SJCRH30 (cell line): ENCODE data around the gene RRP8. TPM values are rescaled to one million over a fixed set of nuclear protein-coding genes. Genes with fewer than 3 reads are reported as not detected.

Experiments
- DNase-seq, 2 experiments: peaks; one replicate each; pipeline ENCODE4 v3.0.0-alpha.2; 2015 to 2020
- H3K27ac ChIP-seq: fragments of 250-450 bp; sonication (Bioruptor Pico); 2 replicates; pipeline ENCODE4 v1.5.1; 2020; ENCODE audit warnings: mild to moderate bottlenecking, moderate library complexity
- H3K27me3 ChIP-seq: fragments of 250-450 bp; sonication (Bioruptor Pico); 2 replicates; pipeline ENCODE4 v1.5.1; 2020; ENCODE audit warnings: mild to moderate bottlenecking, moderate library complexity
- H3K36me3 ChIP-seq: fragments of 250-450 bp; sonication (Bioruptor Pico); 2 replicates; pipeline ENCODE4 v1.5.1; 2020; ENCODE audit warnings: mild to moderate bottlenecking, moderate library complexity
- H3K4me1 ChIP-seq: fragments of 250-450 bp; sonication (Bioruptor Pico); 2 replicates; pipeline ENCODE4 v1.5.1; 2020; ENCODE audit warnings: mild to moderate bottlenecking, moderate library complexity
- H3K4me3 ChIP-seq: fragments of 250-450 bp; sonication (Bioruptor Pico); 2 replicates; pipeline ENCODE4 v1.5.1; 2020; ENCODE audit warnings: mild to moderate bottlenecking, moderate library complexity
- H3K9me3 ChIP-seq: fragments of 250-450 bp; sonication (Bioruptor Pico); replicated peaks from 2 replicates; pipeline ENCODE4 v1.5.1; 2020; ENCODE audit warnings: mild to moderate bottlenecking, moderate library complexity
- total RNA-seq: library from RNA; depleted of rRNA; stranded (reverse); fragments of >200 nt; shearing (Covaris generic); gene quantifications from 2 replicates; pipeline ENCODE4 v1.2.3, GENCODE V29; 2014

RRP8 gene
- total RNA-seq, 1 experiment from 2014 or later = 15.9 TPM

- H3K36me3 ChIP-seq = no peaks in the 10 kb centered on the region; the same call in 1 of the 2 replicates
- no peaks in the 10 kb centered on the region; the same call in 1 of the 2 replicates for H3K4me1 ChIP-seq
- H3K9me3 ChIP-seq = no peaks in the 10 kb centered on the region
- H3K4me3 ChIP-seq = no peak overlapping the region
- H3K27ac ChIP-seq = no peak overlapping the region
- DNase-seq = no peak
- H3K27me3 ChIP-seq = no peaks in the 10 kb centered on the region
These were observed 37.3 kb downstream of the RRP8 start for GRCh38 chr11:6565988-6566703.

GRCh38 chr11:6565325-6565724, 38.1 kb downstream of the RRP8 start:
- Histone ChIP-seq H3K36me3 (no peaks in the 10 kb centered on the region), H3K27me3 (no peaks in the 10 kb centered on the region), H3K4me1 (no peaks in the 10 kb centered on the region; the same call in 1 of the 2 replicates), H3K9me3 (no peaks in the 10 kb centered on the region), H3K27ac (no peak overlapping the region), H3K4me3 (no peak overlapping the region)
- no peak for DNase-seq

- Histone ChIP-seq H3K27ac (no peak overlapping the region), H3K27me3 (no peaks in the 10 kb centered on the region), H3K9me3 (no peaks in the 10 kb centered on the region), H3K4me1 (no peaks in the 10 kb centered on the region; the same call in 1 of the 2 replicates), H3K36me3 (no peaks in the 10 kb centered on the region), H3K4me3 (no peak overlapping the region)
- no peak for DNase-seq
These were observed 39.7 kb downstream of the RRP8 start for GRCh38 chr11:6563667-6564066.

GRCh38 chr11:6563121-6563619, 40.2 kb downstream of the RRP8 start:
- H3K36me3 ChIP-seq = no peaks in the 10 kb centered on the region
- H3K9me3 ChIP-seq = no peaks in the 10 kb centered on the region
- no peaks in the 10 kb centered on the region for H3K4me1 ChIP-seq
- H3K27me3 ChIP-seq = no peaks in the 10 kb centered on the region
- H3K27ac ChIP-seq = no peak overlapping the region
- peak in 1 of 2 experiments; percentile 20 for DNase-seq
- H3K4me3 ChIP-seq = no peak overlapping the region

GRCh38 chr11:6561288-6561687, 42.1 kb downstream of the RRP8 start:
- no peak overlapping the region for H3K4me3 ChIP-seq
- H3K4me1 ChIP-seq = no peaks in the 10 kb centered on the region
- H3K36me3 ChIP-seq = no peaks in the 10 kb centered on the region
- H3K27me3 ChIP-seq = no peaks in the 10 kb centered on the region
- no peak overlapping the region for H3K27ac ChIP-seq
- no peak for DNase-seq
- H3K9me3 ChIP-seq = no peaks in the 10 kb centered on the region

- no peaks in the 10 kb centered on the region for H3K27me3 ChIP-seq
- H3K4me1 ChIP-seq = no peaks in the 10 kb centered on the region
- DNase-seq = peak in 1 of 2 experiments; percentile 41
- H3K4me3 ChIP-seq = no peak overlapping the region
- no peak overlapping the region for H3K27ac ChIP-seq
- H3K36me3 ChIP-seq = no peaks in the 10 kb centered on the region
- no peaks in the 10 kb centered on the region for H3K9me3 ChIP-seq
These were observed 44.0 kb downstream of the RRP8 start for GRCh38 chr11:6559369-6559768.

- no peaks in the 10 kb centered on the region for H3K9me3 ChIP-seq
- H3K4me1 ChIP-seq = no peaks in the 10 kb centered on the region
- no peak overlapping the region for H3K4me3 ChIP-seq
- DNase-seq = no peak
- H3K36me3 ChIP-seq = no peaks in the 10 kb centered on the region
- no peak overlapping the region for H3K27ac ChIP-seq
- H3K27me3 ChIP-seq = no peaks in the 10 kb centered on the region
These were observed 45.4 kb downstream of the RRP8 start for GRCh38 chr11:6557761-6558674.

- Histone ChIP-seq H3K4me3 (no peak overlapping the region), H3K27ac (no peak overlapping the region), H3K27me3 (no peaks in the 10 kb centered on the region), H3K4me1 (no peaks in the 10 kb centered on the region), H3K9me3 (no peaks in the 10 kb centered on the region), H3K36me3 (no peaks in the 10 kb centered on the region)
- DNase-seq = no peak
These were observed 46.4 kb downstream of the RRP8 start for GRCh38 chr11:6557063-6557462.

GRCh38 chr11:6556139-6556949, 47.1 kb downstream of the RRP8 start:
- Histone ChIP-seq H3K4me3 (no peak overlapping the region), H3K9me3 (no peaks in the 10 kb centered on the region), H3K27me3 (no peaks in the 10 kb centered on the region), H3K4me1 (no peaks in the 10 kb centered on the region), H3K27ac (no peak overlapping the region), H3K36me3 (no peaks in the 10 kb centered on the region)
- DNase-seq = no peak

GRCh38 chr11:6554828-6555706, 48.3 kb downstream of the RRP8 start:
- Histone ChIP-seq H3K27ac (no peak overlapping the region), H3K27me3 (no peaks in the 10 kb centered on the region), H3K4me3 (no peak overlapping the region), H3K36me3 (no peaks in the 10 kb centered on the region), H3K9me3 (no peaks in the 10 kb centered on the region), H3K4me1 (no peaks in the 10 kb centered on the region)
- no peak for DNase-seq

GRCh38 chr11:6553634-6554033, 49.8 kb downstream of the RRP8 start:
- Histone ChIP-seq H3K36me3 (no peaks in the 10 kb centered on the region), H3K9me3 (no peaks in the 10 kb centered on the region), H3K4me1 (no peaks in the 10 kb centered on the region), H3K4me3 (no peak overlapping the region), H3K27ac (no peak overlapping the region), H3K27me3 (no peaks in the 10 kb centered on the region)
- no peak for DNase-seq

GRCh38 chr11:6548641-6549040, 54.8 kb downstream of the RRP8 start:
- no peak for DNase-seq
- Histone ChIP-seq H3K27me3 (no peaks in the 10 kb centered on the region), H3K36me3 (no peaks in the 10 kb centered on the region; the same call in 1 of the 2 replicates), H3K4me3 (no peak overlapping the region), H3K4me1 (no peaks in the 10 kb centered on the region), H3K9me3 (no peaks in the 10 kb centered on the region), H3K27ac (no peak overlapping the region)

- Histone ChIP-seq H3K36me3 (no peaks in the 10 kb centered on the region; the same call in 1 of the 2 replicates), H3K4me3 (no peak overlapping the region), H3K27me3 (no peaks in the 10 kb centered on the region), H3K4me1 (no peaks in the 10 kb centered on the region), H3K9me3 (no peaks in the 10 kb centered on the region), H3K27ac (no peak overlapping the region)
- no peak for DNase-seq
These were observed 55.3 kb downstream of the RRP8 start for GRCh38 chr11:6548121-6548520.

- DNase-seq = no peak
- Histone ChIP-seq H3K4me1 (no peaks in the 10 kb centered on the region), H3K27me3 (no peaks in the 10 kb centered on the region), H3K27ac (no peak overlapping the region), H3K36me3 (no peaks in the 10 kb centered on the region; the same call in 1 of the 2 replicates), H3K9me3 (no peaks in the 10 kb centered on the region), H3K4me3 (no peak overlapping the region)
These were observed 56.2 kb downstream of the RRP8 start for GRCh38 chr11:6547177-6547576.
